HepG2 (cell line): ENCODE results near the gene SH3BP5. TPM values are rescaled to one million over a fixed set of nuclear protein-coding genes. Genes with fewer than 3 reads are reported as not detected.
A peak's percentile ranks its signal among the peaks of the same experiment; 100 is the strongest.

Experiments used
- AFF4 ChIP-seq: sonication (generic); formaldehyde crosslinking; IDR thresholded peaks from 2 replicates; pipeline ENCODE4 v1.4.0; 2020; ENCODE audit warnings: missing genetic modification reagents
- ATF7-NPFF ChIP-seq: sonication (generic); formaldehyde crosslinking; IDR thresholded peaks from 2 replicates; pipeline ENCODE4 v1.8.1; 2023; ENCODE audit warnings: mild to moderate bottlenecking, low read depth, missing genetic modification reagents, moderate library complexity
- ELK4 ChIP-seq: sonication (generic); formaldehyde crosslinking; IDR thresholded peaks from 2 replicates; pipeline ENCODE4 v1.9.0; 2021; ENCODE audit warnings: missing genetic modification reagents, borderline replicate concordance
- FIP1L1 ChIP-seq: fragments of 200-400 bp; formaldehyde crosslinking; IDR thresholded peaks from 2 replicates; pipeline ENCODE4 v1.6.1; 2018; ENCODE audit warnings: low read depth, mild to moderate bottlenecking, low read length, moderate library complexity, borderline replicate concordance; ENCODE audit not compliant: insufficient read depth
- FOXC1 ChIP-seq: sonication (generic); formaldehyde crosslinking; IDR thresholded peaks from 2 replicates; pipeline ENCODE4 v1.8.0; 2022; ENCODE audit warnings: mild to moderate bottlenecking, missing genetic modification reagents, borderline replicate concordance
- HDAC2 ChIP-seq: sonication (generic); formaldehyde crosslinking; IDR thresholded peaks from 2 replicates; pipeline ENCODE4 v1.4.0; 2020; ENCODE audit warnings: missing genetic modification reagents
- JARID2 ChIP-seq: sonication (generic); formaldehyde crosslinking; IDR thresholded peaks from 2 replicates; pipeline ENCODE4 v1.8.1; 2023; ENCODE audit warnings: missing genetic modification reagents, inconsistent platforms; ENCODE audit not compliant: insufficient replicate concordance
- KLF9 ChIP-seq: IDR thresholded peaks from 2 replicates; pipeline ENCODE4 v1.6.1; 2016; ENCODE audit warnings: low read depth
- MTA3 ChIP-seq: sonication (generic); formaldehyde crosslinking; IDR thresholded peaks from 2 replicates; pipeline ENCODE4 v1.4.0; 2020; ENCODE audit warnings: missing genetic modification reagents
- NFRKB ChIP-seq: fragments of 450-650 bp; IDR thresholded peaks from 2 replicates; pipeline ENCODE4 v1.6.1; 2017
- POGZ ChIP-seq: sonication (generic); formaldehyde crosslinking; IDR thresholded peaks from 2 replicates; pipeline ENCODE4 v1.4.0; 2020; ENCODE audit warnings: mild to moderate bottlenecking, missing genetic modification reagents
- PPARG ChIP-seq: conservative IDR thresholded peaks from 2 replicates; pipeline ENCODE4 v1.6.1; 2016; ENCODE audit warnings: missing biosample characterization, missing genetic modification reagents
- PRDM10 ChIP-seq: sonication (generic); formaldehyde crosslinking; IDR thresholded peaks from 2 replicates; pipeline ENCODE4 v1.4.0; 2020; ENCODE audit warnings: low read depth, missing genetic modification reagents
- SMAD9 ChIP-seq: sonication (generic); formaldehyde crosslinking; IDR thresholded peaks from 2 replicates; pipeline ENCODE4 v1.5.1; 2020; ENCODE audit warnings: mild to moderate bottlenecking, missing genetic modification reagents
- SP1 ChIP-seq, 2 experiments: fragments of 450-650 bp in 1 of 2; sonication (generic) in 1 of 2; formaldehyde crosslinking in 1 of 2; IDR thresholded peaks; 2 replicates each; pipeline versions ENCODE4 v1.4.0 to v1.6.1; 2016 to 2020; ENCODE audit warnings: missing genetic modification reagents in 1 of 2
- SP2 ChIP-seq: sonication (generic); formaldehyde crosslinking; IDR thresholded peaks from 2 replicates; pipeline ENCODE4 v1.5.1; 2020; ENCODE audit warnings: mild to moderate bottlenecking, missing genetic modification reagents
- U2AF1 ChIP-seq: fragments of 200-400 bp; formaldehyde crosslinking; optimal IDR thresholded peaks from 2 replicates; pipeline ENCODE3; 2017; ENCODE audit warnings: mild to moderate bottlenecking, low read depth, low read length
- ZNF331 ChIP-seq: sonication (generic); formaldehyde crosslinking; IDR thresholded peaks from 2 replicates; pipeline ENCODE4 v1.4.0; 2020; ENCODE audit warnings: missing genetic modification reagents
- polyA plus RNA-seq, 8 experiments: library from polyadenylated mRNA; depleted of rRNA in 3 of 8; stranded (reverse) in 7 of 8; unstranded in 1 of 8; fragments of >200 nt; fragmentation: Illumina TruSeq in 4 of 8; extraction: Trizol in 4 of 8; gene quantifications; 2 replicates each; pipeline versions ENCODE4 v1.2.1 to v1.2.3, GENCODE V29; 2011 to 2016; ENCODE audit warnings: low read depth in 4 of 8, missing spikeins in 1 of 8, mixed read lengths in 1 of 8; ENCODE audit not compliant: insufficient read depth in 1 of 8
- total RNA-seq, 5 experiments: library from RNA; depleted of rRNA; stranded (reverse); fragments of >200 nt; fragmentation: Illumina TruSeq; extraction: Trizol; gene quantifications; 2 replicates each; pipeline ENCODE4 v1.2.3, GENCODE V29; 2016; ENCODE audit warnings: low read depth in 1 of 5
- TF ChIP-seq, protein P1 (sequence below): sonication (generic); formaldehyde crosslinking; IDR thresholded peaks from 2 replicates; pipeline ENCODE4 v1.9.0; 2022; ENCODE audit warnings: missing genetic modification reagents, mild to moderate bottlenecking, borderline replicate concordance

SH3BP5 gene
- total and polyA plus RNA-seq, 2 of the 13 experiments (the other 11 are each of a cell fraction or from before 2014, with no cell fraction given) = 0.09 to 0.16 TPM

GRCh38 chr3:15205934-15206661, 126.3 kb downstream of the SH3BP5 start, which contains the start of gene CAPN7 (continued):
- TF ChIP-seq SP1 (IDR thresholded peaks at IDR 0.05) (no peak), SP1 (CRISPR knock-in tag; IDR thresholded peaks at IDR 0.05) (peak; percentile 71), PPARG (CRISPR knock-in tag) (0 out of 2 replicates have a peak, but pooled peaks have one; percentile 23), FOXC1 (peak; percentile 84; the same call in 1 of the 2 replicates), U2AF1 (no peak), SMAD9 (CRISPR knock-in tag) (peak; percentile 76), KLF9 (CRISPR knock-in tag) (no peak), JARID2 (CRISPR knock-in tag) (no peak), POGZ (CRISPR knock-in tag) (peak; percentile 62), ATF7-NPFF (CRISPR knock-in tag) (peak; percentile 98), FIP1L1 (no peak), PRDM10 (CRISPR knock-in tag) (no peak; the same call in 1 of the 2 replicates), ZNF331 (CRISPR knock-in tag) (peak; percentile 57; the same call in 1 of the 2 replicates), ELK4 (CRISPR knock-in tag) (0 out of 2 replicates have a peak, but pooled peaks have one; percentile 37), AFF4 (no peak), HDAC2 (peak; percentile 62), SP2 (CRISPR knock-in tag) (peak; percentile 56; the same call in 1 of the 2 replicates), NFRKB (no peak), MTA3 (CRISPR knock-in tag) (no peak)
- TF ChIP-seq, protein P1, sequence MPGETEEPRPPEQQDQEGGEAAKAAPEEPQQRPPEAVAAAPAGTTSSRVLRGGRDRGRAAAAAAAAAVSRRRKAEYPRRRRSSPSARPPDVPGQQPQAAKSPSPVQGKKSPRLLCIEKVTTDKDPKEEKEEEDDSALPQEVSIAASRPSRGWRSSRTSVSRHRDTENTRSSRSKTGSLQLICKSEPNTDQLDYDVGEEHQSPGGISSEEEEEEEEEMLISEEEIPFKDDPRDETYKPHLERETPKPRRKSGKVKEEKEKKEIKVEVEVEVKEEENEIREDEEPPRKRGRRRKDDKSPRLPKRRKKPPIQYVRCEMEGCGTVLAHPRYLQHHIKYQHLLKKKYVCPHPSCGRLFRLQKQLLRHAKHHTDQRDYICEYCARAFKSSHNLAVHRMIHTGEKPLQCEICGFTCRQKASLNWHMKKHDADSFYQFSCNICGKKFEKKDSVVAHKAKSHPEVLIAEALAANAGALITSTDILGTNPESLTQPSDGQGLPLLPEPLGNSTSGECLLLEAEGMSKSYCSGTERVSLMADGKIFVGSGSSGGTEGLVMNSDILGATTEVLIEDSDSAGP = peak; percentile 61
